HEK293 (cell line): ENCODE data around the gene FRAT2.

ENCODE experiments used
- CTCF ChIP-seq: fragments of 450-650 bp; formaldehyde crosslinking; IDR thresholded peaks from 2 replicates; pipeline ENCODE4 v1.5.1; 2016; ENCODE audit warnings: missing biosample characterization, missing genetic modification characterization
- GLI4 ChIP-seq: fragments of 450-650 bp; formaldehyde crosslinking; IDR thresholded peaks from 2 replicates; pipeline ENCODE4 v1.5.1; 2016; ENCODE audit warnings: missing biosample characterization, missing genetic modification characterization
- MEIS1 ChIP-seq: sonication (generic); formaldehyde crosslinking; IDR thresholded peaks from 2 replicates; pipeline ENCODE4 v1.8.1; 2022; ENCODE audit warnings: missing genetic modification reagents, mild to moderate bottlenecking, borderline replicate concordance
- TSHZ1 ChIP-seq: fragments of 450-650 bp; formaldehyde crosslinking; IDR thresholded peaks from 2 replicates; pipeline ENCODE4 v1.5.1; 2016; ENCODE audit warnings: missing biosample characterization, missing genetic modification characterization, borderline replicate concordance
- YY1 ChIP-seq: fragments of 450-650 bp; formaldehyde crosslinking; IDR thresholded peaks from 2 replicates; pipeline ENCODE4 v1.5.1; 2018; ENCODE audit warnings: missing biosample characterization, missing genetic modification characterization
- ZBTB21 ChIP-seq: fragments of 450-650 bp; formaldehyde crosslinking; IDR thresholded peaks from 2 replicates; pipeline ENCODE4 v1.5.1; 2017; ENCODE audit warnings: missing biosample characterization, missing genetic modification characterization
- ZBTB49 ChIP-seq: fragments of 450-650 bp; formaldehyde crosslinking; IDR thresholded peaks from 2 replicates; pipeline ENCODE4 v1.5.1; 2016; ENCODE audit warnings: missing biosample characterization, missing genetic modification characterization, low read depth
- ZBTB7A ChIP-seq: fragments of 450-650 bp; formaldehyde crosslinking; IDR thresholded peaks from 2 replicates; pipeline ENCODE4 v1.5.1; 2016; ENCODE audit warnings: low read depth, missing biosample characterization, missing genetic modification characterization
- ZNF146 ChIP-seq: fragments of 450-650 bp; formaldehyde crosslinking; IDR thresholded peaks from 2 replicates; pipeline ENCODE4 v1.5.1; 2016; ENCODE audit warnings: missing biosample characterization, missing genetic modification characterization
- ZNF549 ChIP-seq: fragments of 450-650 bp; IDR thresholded peaks from 2 replicates; pipeline ENCODE4 v1.5.1; 2018; ENCODE audit warnings: missing biosample characterization, missing genetic modification characterization, mild to moderate bottlenecking, inconsistent platforms, moderate library complexity
- ZNF777 ChIP-seq: fragments of 450-650 bp; formaldehyde crosslinking; IDR thresholded peaks from 2 replicates; pipeline ENCODE4 v1.5.1; 2017; ENCODE audit warnings: missing biosample characterization, missing genetic modification characterization, borderline replicate concordance
- ZSCAN16 ChIP-seq: fragments of 450-650 bp; formaldehyde crosslinking; IDR thresholded peaks from 2 replicates; pipeline ENCODE4 v1.5.1; 2016; ENCODE audit warnings: missing biosample characterization, missing genetic modification characterization
- TF ChIP-seq, protein P1 (sequence below): sonication (generic); formaldehyde crosslinking; IDR thresholded peaks from 2 replicates; pipeline ENCODE4 v1.8.1; 2022; ENCODE audit warnings: mild to moderate bottlenecking, moderate library complexity, missing genetic modification reagents

DNA sequence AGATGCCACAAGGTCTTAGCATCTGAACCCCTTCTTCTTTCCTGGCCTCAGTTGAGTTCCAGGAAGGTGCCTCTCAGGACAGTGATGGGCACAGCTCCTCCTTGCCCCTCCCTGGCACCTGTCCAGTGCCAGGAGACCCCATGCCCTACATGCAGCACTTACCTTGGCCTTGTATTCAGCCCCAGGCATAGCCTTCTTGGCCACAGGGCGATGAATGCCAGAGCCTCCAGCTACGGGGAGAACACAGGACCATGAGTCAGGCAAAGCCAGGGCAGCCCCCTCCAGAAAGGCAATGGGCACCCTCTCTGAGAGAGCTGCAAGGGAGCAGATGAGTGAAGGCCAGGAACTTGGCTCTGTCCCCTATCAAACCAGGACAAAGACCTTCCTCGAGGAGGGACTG, 24.3 kb upstream of the FRAT2 start:
- TF ChIP-seq ZBTB21 (tag by site-specific recombination) (no peak), CTCF (no peak), ZNF549 (no peak), ZBTB7A (tag by site-specific recombination) (no peak), ZBTB49 (tag by site-specific recombination) (no peak), ZNF777 (no peak), TSHZ1 (tag by site-specific recombination) (no peak), MEIS1 (CRISPR knock-in tag) (no peak), YY1 (no peak), GLI4 (tag by site-specific recombination) (no peak), ZSCAN16 (tag by site-specific recombination) (no peak), ZNF146 (no peak)
- TF ChIP-seq, protein P1, sequence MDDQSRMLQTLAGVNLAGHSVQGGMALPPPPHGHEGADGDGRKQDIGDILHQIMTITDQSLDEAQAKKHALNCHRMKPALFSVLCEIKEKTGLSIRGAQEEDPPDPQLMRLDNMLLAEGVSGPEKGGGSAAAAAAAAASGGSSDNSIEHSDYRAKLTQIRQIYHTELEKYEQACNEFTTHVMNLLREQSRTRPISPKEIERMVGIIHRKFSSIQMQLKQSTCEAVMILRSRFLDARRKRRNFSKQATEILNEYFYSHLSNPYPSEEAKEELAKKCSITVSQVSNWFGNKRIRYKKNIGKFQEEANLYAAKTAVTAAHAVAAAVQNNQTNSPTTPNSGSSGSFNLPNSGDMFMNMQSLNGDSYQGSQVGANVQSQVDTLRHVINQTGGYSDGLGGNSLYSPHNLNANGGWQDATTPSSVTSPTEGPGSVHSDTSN, result no peak
